GM12878 (cell line): Measurements from ENCODE around the gene AGMAT. TPM values are rescaled to one million over a fixed set of nuclear protein-coding genes. Genes with fewer than 3 reads are reported as not detected.

Source experiments
- CREB1 ChIP-seq: IDR thresholded peaks from 2 replicates; pipeline ENCODE4 v1.6.1; 2012; ENCODE audit warnings: low read depth, mild to moderate bottlenecking, inconsistent platforms
- E4F1 ChIP-seq: fragments of 450-650 bp; IDR thresholded peaks from 2 replicates; pipeline ENCODE4 v1.6.1; 2018; ENCODE audit warnings: borderline replicate concordance, mild to moderate bottlenecking; ENCODE audit not compliant: partially characterized antibody
- IKZF2 ChIP-seq, 2 experiments: fragments of 450-650 bp; IDR thresholded peaks; 2 replicates each; pipeline ENCODE4 v1.6.1; 2017; ENCODE audit warnings: mild to moderate bottlenecking in 2 of 2, moderate library complexity in 2 of 2
- KDM1A ChIP-seq: fragments of 200-600 bp; sonication (generic); IDR thresholded peaks from 2 replicates; pipeline ENCODE4 v1.6.1; 2016; ENCODE audit warnings: borderline replicate concordance
- MYC ChIP-seq: IDR thresholded peaks from 2 replicates; pipeline ENCODE4 v1.6.1; 2011; ENCODE audit warnings: mild to moderate bottlenecking, low read length, moderate library complexity, inconsistent platforms; ENCODE audit not compliant: insufficient read depth, insufficient replicate concordance, insufficient read length, severe bottlenecking
- NBN ChIP-seq: fragments of 450-650 bp; IDR thresholded peaks from 2 replicates; pipeline ENCODE4 v1.6.1; 2016
- NKRF ChIP-seq: fragments of 450-650 bp; conservative IDR thresholded peaks from 2 replicates; pipeline ENCODE4 v1.6.1; 2017; ENCODE audit warnings: mild to moderate bottlenecking, moderate library complexity
- NR2F1 ChIP-seq: fragments of 450-650 bp; conservative IDR thresholded peaks from 2 replicates; pipeline ENCODE4 v1.6.1; 2017; ENCODE audit warnings: mild to moderate bottlenecking
- POLR2AphosphoS2 ChIP-seq: IDR thresholded peaks from 2 replicates; pipeline ENCODE4 v1.6.1; 2011; ENCODE audit warnings: low read depth, mild to moderate bottlenecking, low read length, improper control_type of control experiment, moderate library complexity
- RAD21 ChIP-seq: IDR thresholded peaks from 2 replicates; pipeline ENCODE4 v1.6.1; 2011; ENCODE audit warnings: mild to moderate bottlenecking, low read depth, low read length, moderate library complexity; ENCODE audit not compliant: insufficient read depth
- REST ChIP-seq: IDR thresholded peaks from 2 replicates; pipeline ENCODE4 v1.6.1; 2012; ENCODE audit warnings: mild to moderate bottlenecking, low read depth, low read length
- TAF1 ChIP-seq: IDR thresholded peaks from 2 replicates; pipeline ENCODE4 v1.6.1; 2011; ENCODE audit warnings: mild to moderate bottlenecking, low read depth, low read length, borderline replicate concordance
- TCF7 ChIP-seq: IDR thresholded peaks from 2 replicates; pipeline ENCODE4 v1.6.1; 2014; ENCODE audit warnings: antibody characterized with exemption, borderline replicate concordance
- YY1 ChIP-seq: IDR thresholded peaks from 2 replicates; pipeline ENCODE4 v1.6.1; 2011; ENCODE audit warnings: low read depth, mild to moderate bottlenecking, low read length
- polyA plus RNA-seq, 11 experiments: library from polyadenylated mRNA; depleted of rRNA in 4 of 11; unstranded in 6 of 11; stranded (reverse) in 5 of 11; fragments of >200 nt; fragmentation: Nextera tagmentation in 4 of 11; fragmentation: Illumina TruSeq in 1 of 11; extraction: Ambion mirVana in 4 of 11; extraction: Trizol in 1 of 11; gene quantifications; 1 replicate in 1 of 11; 2 replicates in 10 of 11; pipeline versions ENCODE4 v1.2.1 to v1.2.3, GENCODE V29; 2011 to 2016; ENCODE audit warnings: inconsistent platforms in 2 of 11, missing spikeins in 2 of 11, low read depth in 1 of 11
- total RNA-seq, 4 experiments: library from RNA; depleted of rRNA in 3 of 4; stranded (reverse); fragments of >200 nt in 3 of 4; fragmentation: Illumina TruSeq in 1 of 4; extraction: Trizol in 1 of 4; gene quantifications; 2 replicates each; pipeline versions ENCODE4 v1.2.1 to v1.2.3, GENCODE V29; 2013 to 2021
- TF ChIP-seq, protein P1 (sequence below): IDR thresholded peaks from 2 replicates; pipeline ENCODE4 v1.6.1; 2012; ENCODE audit warnings: low read depth, low read length, improper control_type of control experiment

Gene AGMAT
- total and polyA plus RNA-seq, 10 of the 15 experiments (the other 5 are each of a cell fraction or from before 2014, with no cell fraction given), result 0.47 to 7.9 (median 4.7) TPM

- TF ChIP-seq TAF1, result peak; percentile 57; the same call in 1 of the 2 replicates
- no peak for TF ChIP-seq CREB1
- TF ChIP-seq NBN, result peak; percentile 2; the same call in 1 of the 2 replicates
- TF ChIP-seq YY1, result 0 out of 2 replicates have a peak, but pooled peaks have one; percentile 9
- no peak for TF ChIP-seq RAD21
- no peak for TF ChIP-seq KDM1A
- no peak for TF ChIP-seq MYC
- no peak for TF ChIP-seq REST
- TF ChIP-seq NKRF, result peak; percentile 90
- TF ChIP-seq NR2F1, result no peak
- TF ChIP-seq, protein P1, sequence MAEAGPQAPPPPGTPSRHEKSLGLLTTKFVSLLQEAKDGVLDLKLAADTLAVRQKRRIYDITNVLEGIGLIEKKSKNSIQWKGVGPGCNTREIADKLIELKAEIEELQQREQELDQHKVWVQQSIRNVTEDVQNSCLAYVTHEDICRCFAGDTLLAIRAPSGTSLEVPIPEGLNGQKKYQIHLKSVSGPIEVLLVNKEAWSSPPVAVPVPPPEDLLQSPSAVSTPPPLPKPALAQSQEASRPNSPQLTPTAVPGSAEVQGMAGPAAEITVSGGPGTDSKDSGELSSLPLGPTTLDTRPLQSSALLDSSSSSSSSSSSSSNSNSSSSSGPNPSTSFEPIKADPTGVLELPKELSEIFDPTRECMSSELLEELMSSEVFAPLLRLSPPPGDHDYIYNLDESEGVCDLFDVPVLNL, result no peak
- TF ChIP-seq TCF7, result no peak
- 0 out of 4 replicates have a peak, but pooled peaks of 1 of the 2 experiments have one; percentile 4 for TF ChIP-seq IKZF2 (IDR thresholded peaks at IDR 0.05)
- no peak for TF ChIP-seq E4F1
- 0 out of 2 replicates have a peak, but pooled peaks have one; percentile 42 for TF ChIP-seq POLR2AphosphoS2
- TF ChIP-seq, all 136 proteins: peak for 16
These were observed 60.9 kb downstream of the AGMAT start, which contains the start of gene CASP9 (continued) for GRCh38 chr1:15524021-15524282.
